Measurements from ENCODE around the gene MSRB3.

The MSRB3 gene

DNA sequence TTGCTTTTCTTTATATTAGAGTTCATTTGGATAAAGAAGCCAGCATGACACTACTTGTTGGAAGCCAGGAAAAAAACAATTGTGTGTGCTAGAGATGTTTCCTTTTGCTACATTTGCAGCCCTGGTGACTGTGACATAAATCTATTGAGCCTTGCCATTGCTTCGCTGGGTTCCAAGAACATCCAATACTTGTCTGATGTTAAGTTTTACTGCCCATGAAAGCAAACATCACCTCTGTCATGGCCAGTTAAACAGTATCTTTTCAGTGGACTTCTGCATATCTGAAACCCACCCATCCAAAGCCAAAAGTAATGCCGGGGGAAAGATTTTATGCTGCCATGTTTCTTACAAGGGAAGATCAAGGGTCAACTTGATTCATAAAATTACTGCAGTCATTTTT is 184.0 kb downstream of the MSRB3 start:
- DNase-seq (ENCODE audit: low read depth, low spot score) = no peak
- no peak overlapping the region for H3K9ac ChIP-seq (ENCODE audit: insufficient read length)
- TF ChIP-seq EZH2 (IDR thresholded peaks at IDR 0.05) (no peak), POLR2AphosphoS5 (IDR thresholded peaks at IDR 0.05; ENCODE audit: borderline replicate concordance, low read depth, low read length) (no peak), FOXP2 (optimal IDR thresholded peaks at IDR 0.05; ENCODE audit: control extremely low read depth, extremely low read length, insufficient read depth) (no peak)

GRCh38 chr12:65463082-65463481 is 184.6 kb downstream of the MSRB3 start:
- H3K9ac ChIP-seq (ENCODE audit: insufficient read length) = no peak overlapping the region
- TF ChIP-seq EZH2 (IDR thresholded peaks at IDR 0.05) (no peak), FOXP2 (optimal IDR thresholded peaks at IDR 0.05; ENCODE audit: control extremely low read depth, extremely low read length, insufficient read depth) (no peak), POLR2AphosphoS5 (IDR thresholded peaks at IDR 0.05; ENCODE audit: borderline replicate concordance, low read depth, low read length) (no peak)

More for the DNA sequence above, 184.0 kb downstream of the MSRB3 start:
- Histone ChIP-seq H3K9me3 (ENCODE audit: low read depth, low read length) (no peaks in the 10 kb centered on the region), H3K36me3 (ENCODE audit: insufficient read depth, low read length) (no peaks in the 10 kb centered on the region), H3K4me3 (no peak overlapping the region), H3K27ac (no peak overlapping the region)

GRCh38 chr12:65463611-65464010 is 185.1 kb downstream of the MSRB3 start:
- Histone ChIP-seq H3K27ac (no peak overlapping the region), H3K36me3 (ENCODE audit: insufficient read depth, low read length) (no peaks in the 10 kb centered on the region), H3K9me3 (ENCODE audit: low read depth, low read length) (no peaks in the 10 kb centered on the region), H3K4me3 (no peak overlapping the region), H3K9ac (ENCODE audit: insufficient read length) (no peak overlapping the region)
- no peak for DNase-seq (ENCODE audit: low read depth, low spot score)
- TF ChIP-seq POLR2AphosphoS5 (IDR thresholded peaks at IDR 0.05; ENCODE audit: borderline replicate concordance, low read depth, low read length) (no peak), EZH2 (IDR thresholded peaks at IDR 0.05) (no peak), FOXP2 (optimal IDR thresholded peaks at IDR 0.05; ENCODE audit: control extremely low read depth, extremely low read length, insufficient read depth) (no peak)

More at GRCh38 chr12:65463082-65463481, 184.6 kb downstream of the MSRB3 start:
- Histone ChIP-seq H3K4me3 (no peak overlapping the region), H3K27ac (no peak overlapping the region), H3K36me3 (ENCODE audit: insufficient read depth, low read length) (no peaks in the 10 kb centered on the region), H3K9me3 (ENCODE audit: low read depth, low read length) (no peaks in the 10 kb centered on the region)
- DNase-seq (ENCODE audit: low read depth, low spot score) = no peak

- H3K4me3 ChIP-seq = no peak overlapping the region
- no peaks in the 10 kb centered on the region for H3K9me3 ChIP-seq (ENCODE audit: low read depth, low read length)
- H3K9ac ChIP-seq (ENCODE audit: insufficient read length) = no peak overlapping the region
- no peak for DNase-seq (ENCODE audit: low read depth, low spot score)
- TF ChIP-seq FOXP2 (optimal IDR thresholded peaks at IDR 0.05; ENCODE audit: control extremely low read depth, extremely low read length, insufficient read depth) (no peak), EZH2 (IDR thresholded peaks at IDR 0.05) (no peak), POLR2AphosphoS5 (IDR thresholded peaks at IDR 0.05; ENCODE audit: borderline replicate concordance, low read depth, low read length) (no peak)
- no peak overlapping the region for H3K27ac ChIP-seq
- H3K36me3 ChIP-seq (ENCODE audit: insufficient read depth, low read length) = no peaks in the 10 kb centered on the region
Observed at GRCh38 chr12:65464930-65465329, 186.4 kb downstream of the MSRB3 start.

DNA sequence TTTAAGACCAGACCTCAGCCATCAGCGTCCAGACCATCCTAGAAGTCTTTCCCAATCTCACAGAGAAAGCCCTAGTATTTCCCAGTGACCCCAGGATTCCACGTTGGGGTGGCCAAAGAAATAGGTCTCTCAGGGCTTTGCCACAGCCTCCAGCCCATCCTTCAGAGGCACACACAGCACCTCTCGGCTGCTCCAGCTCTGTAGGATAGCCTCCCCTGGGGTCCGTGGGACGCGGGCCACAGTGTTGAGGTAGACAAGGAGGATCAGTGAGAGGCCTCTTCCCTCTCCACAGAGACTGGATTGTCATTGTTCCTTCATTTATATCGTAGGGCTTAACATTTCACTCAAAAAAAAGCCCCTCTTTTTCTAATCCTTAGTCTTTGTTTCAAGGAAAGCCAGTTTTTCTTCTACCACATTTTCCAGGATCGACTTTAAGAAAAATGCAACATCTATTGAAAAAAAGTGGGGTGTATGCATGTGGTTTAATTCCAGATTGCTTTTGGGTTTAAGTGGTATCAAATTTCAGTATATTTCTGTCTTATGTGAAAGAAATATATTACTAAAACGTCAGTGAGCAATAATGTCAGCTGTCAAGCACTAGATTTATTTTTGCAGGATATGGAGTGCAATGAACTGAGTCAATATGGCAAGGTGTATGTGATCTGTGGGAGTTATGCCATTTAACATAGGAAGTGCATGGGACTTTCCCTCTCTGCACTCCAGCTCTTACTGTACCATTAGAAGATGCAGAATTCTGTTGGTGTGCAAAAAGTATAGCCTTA is 187.5 kb downstream of the MSRB3 start:
- Histone ChIP-seq H3K27ac (no peak overlapping the region), H3K9ac (ENCODE audit: insufficient read length) (no peak overlapping the region), H3K9me3 (ENCODE audit: low read depth, low read length) (no peaks in the 10 kb centered on the region), H3K36me3 (ENCODE audit: insufficient read depth, low read length) (no peaks in the 10 kb centered on the region), H3K4me3 (no peak overlapping the region)
- TF ChIP-seq FOXP2 (optimal IDR thresholded peaks at IDR 0.05; ENCODE audit: control extremely low read depth, extremely low read length, insufficient read depth) (no peak), EZH2 (IDR thresholded peaks at IDR 0.05) (no peak), POLR2AphosphoS5 (IDR thresholded peaks at IDR 0.05; ENCODE audit: borderline replicate concordance, low read depth, low read length) (no peak)
- DNase-seq (ENCODE audit: low read depth, low spot score) = no peak

GRCh38 chr12:65466911-65467310 is 188.4 kb downstream of the MSRB3 start:
- no peak overlapping the region for H3K27ac ChIP-seq
- TF ChIP-seq EZH2 (IDR thresholded peaks at IDR 0.05) (no peak), POLR2AphosphoS5 (IDR thresholded peaks at IDR 0.05; ENCODE audit: borderline replicate concordance, low read depth, low read length) (no peak), FOXP2 (optimal IDR thresholded peaks at IDR 0.05; ENCODE audit: control extremely low read depth, extremely low read length, insufficient read depth) (no peak)
- no peak overlapping the region for H3K9ac ChIP-seq (ENCODE audit: insufficient read length)
- no peaks in the 10 kb centered on the region for H3K36me3 ChIP-seq (ENCODE audit: insufficient read depth, low read length)
- H3K9me3 ChIP-seq (ENCODE audit: low read depth, low read length) = no peaks in the 10 kb centered on the region
- no peak overlapping the region for H3K4me3 ChIP-seq
- DNase-seq (ENCODE audit: low read depth, low spot score) = no peak

DNA sequence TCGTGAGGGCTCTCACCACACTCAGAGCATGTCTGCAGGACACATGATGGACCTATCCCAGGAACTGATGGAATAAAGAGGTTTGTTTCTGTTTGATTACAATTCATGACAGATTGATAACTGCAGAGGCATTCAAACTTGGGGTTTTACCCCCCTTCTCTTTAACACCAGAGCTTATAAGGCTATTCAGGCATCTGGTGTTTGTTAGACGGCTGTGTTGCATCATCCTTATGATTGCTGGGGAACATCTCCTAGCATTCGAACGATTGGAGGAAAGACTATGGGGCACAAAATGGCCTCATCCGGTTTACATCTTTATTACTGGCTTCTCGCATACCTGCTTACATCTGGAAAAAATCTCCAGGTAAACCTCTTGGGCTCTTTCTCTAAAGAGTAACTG is 191.8 kb downstream of the MSRB3 start:
- no peaks in the 10 kb centered on the region for H3K36me3 ChIP-seq (ENCODE audit: insufficient read depth, low read length)
- no peak overlapping the region for H3K27ac ChIP-seq
- H3K4me3 ChIP-seq = no peak overlapping the region
- no peaks in the 10 kb centered on the region for H3K9me3 ChIP-seq (ENCODE audit: low read depth, low read length)
- H3K9ac ChIP-seq (ENCODE audit: insufficient read length) = no peak overlapping the region
- DNase-seq (ENCODE audit: low read depth, low spot score) = no peak
- TF ChIP-seq FOXP2 (optimal IDR thresholded peaks at IDR 0.05; ENCODE audit: control extremely low read depth, extremely low read length, insufficient read depth) = no peak
- no peak for TF ChIP-seq EZH2 (IDR thresholded peaks at IDR 0.05)
- no peak for TF ChIP-seq POLR2AphosphoS5 (IDR thresholded peaks at IDR 0.05; ENCODE audit: borderline replicate concordance, low read depth, low read length)

DNA sequence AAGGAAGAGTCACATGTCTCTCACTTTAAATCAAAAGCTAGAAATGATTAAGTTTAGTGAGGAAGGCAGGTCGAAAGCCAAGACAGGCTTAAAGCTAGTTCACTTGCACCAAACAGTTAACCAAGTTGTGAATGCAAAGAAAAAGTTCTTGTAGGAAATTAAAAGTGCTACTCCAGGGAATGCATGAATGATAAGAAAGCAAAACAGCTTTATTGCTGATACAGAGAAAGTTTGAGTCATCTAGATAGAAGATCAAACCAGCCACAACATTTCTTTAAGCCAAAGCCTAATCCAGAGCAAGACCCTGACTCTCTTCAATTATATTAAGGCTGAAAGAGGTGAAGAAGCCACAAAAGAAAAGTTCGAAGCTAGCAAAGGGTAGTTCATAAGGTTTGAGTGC is 193.6 kb downstream of the MSRB3 start:
- H3K4me3 ChIP-seq = no peak overlapping the region
- no peaks in the 10 kb centered on the region for H3K36me3 ChIP-seq (ENCODE audit: insufficient read depth, low read length)
- H3K27ac ChIP-seq = no peak overlapping the region
- no peak for DNase-seq (ENCODE audit: low read depth, low spot score)
- TF ChIP-seq EZH2 (IDR thresholded peaks at IDR 0.05) (no peak), FOXP2 (optimal IDR thresholded peaks at IDR 0.05; ENCODE audit: control extremely low read depth, extremely low read length, insufficient read depth) (no peak), POLR2AphosphoS5 (IDR thresholded peaks at IDR 0.05; ENCODE audit: borderline replicate concordance, low read depth, low read length) (no peak)
- H3K9ac ChIP-seq (ENCODE audit: insufficient read length) = no peak overlapping the region
- H3K9me3 ChIP-seq (ENCODE audit: low read depth, low read length) = no peaks in the 10 kb centered on the region
